Muscle of leg (tissue), 11 donors: Measurements from ENCODE around the gene CTAGE8. TPM values are rescaled to one million over a fixed set of nuclear protein-coding genes. Genes with fewer than 3 reads are reported as not detected.
"Not testable (repeated sequence)": the region's sequence is repeated elsewhere in the genome, so short reads cannot be mapped to it uniquely, and the experiment has no call there.

Source experiments
- DNase-seq: peaks from one replicate; pipeline ENCODE4 v3.0.0; 2013
- H3K27ac ChIP-seq: one replicate; pipeline ENCODE4 v1.5.1; 2013; ENCODE audit warnings: mild to moderate bottlenecking, low read length, control low read depth
- H3K27me3 ChIP-seq: one replicate; pipeline ENCODE4 v1.6.1; 2013; ENCODE audit warnings: low read length; ENCODE audit not compliant: control insufficient read depth, insufficient read depth
- H3K36me3 ChIP-seq: one replicate; pipeline ENCODE4 v1.6.1; 2013; ENCODE audit warnings: low read length; ENCODE audit not compliant: control insufficient read depth, insufficient read depth
- H3K4me1 ChIP-seq: one replicate; pipeline ENCODE4 v1.6.1; 2013; ENCODE audit warnings: low read length; ENCODE audit not compliant: control insufficient read depth, insufficient read depth
- H3K4me3 ChIP-seq: one replicate; pipeline ENCODE4 v1.5.1; 2013; ENCODE audit warnings: low read length, control low read depth
- H3K9me3 ChIP-seq: replicated peaks from 2 replicates; pipeline ENCODE4 v1.6.1; 2013; ENCODE audit warnings: low read depth, low read length; ENCODE audit not compliant: control insufficient read depth
- WGBS: methylation state at CpG from one replicate; pipeline ENCODE4 v1.1.5; 2013; ENCODE audit warnings: missing lambda C conversion rate; ENCODE audit not compliant: insufficient coverage; 5-methylcytosine and 5-hydroxymethylcytosine counted together
- polyA plus RNA-seq, 8 donors: library from polyadenylated mRNA; unstranded; fragments of 120-200 nt; gene quantifications; one replicate each; pipeline versions ENCODE4 v1.2.1 to v1.2.3, GENCODE V29; 2013; ENCODE audit warnings: inconsistent platforms in 1 of 8, low replicate concordance in 1 of 8; ENCODE audit not compliant: insufficient read length in 8 of 8, insufficient read depth in 1 of 8
- total RNA-seq: library from RNA; stranded (reverse); fragments of 120-200 nt; gene quantifications from one replicate; pipeline ENCODE4 v1.2.4, GENCODE V29; 2013

CTAGE8 gene
- total and polyA plus RNA-seq, 9 donors, result 0.24 to 2.1 (median 0.65) TPM; not detected in 2

GRCh38 chr7:144292384-144293161 lies 23.5 kb upstream of the CTAGE8 start:
- WGBS, result no CpG with 5 or more reads among the region's 14 CpGs
- DNase-seq, H3K4me3 ChIP-seq, H3K27me3 ChIP-seq, H3K4me1 ChIP-seq, H3K9me3 ChIP-seq, H3K27ac ChIP-seq, H3K36me3 ChIP-seq: not testable (repeated sequence)

- DNase-seq, H3K4me3 ChIP-seq: not testable (repeated sequence)
- whole genome bisulfite sequencing, result no CpG with 5 or more reads among the region's 4 CpGs
Measured at GRCh38 chr7:144291607-144292006, 22.5 kb upstream of the CTAGE8 start.

GRCh38 chr7:144287171-144287784 lies 18.2 kb upstream of the CTAGE8 start:
- not testable (repeated sequence) for H3K36me3 ChIP-seq, H3K9me3 ChIP-seq
- no CpG with 5 or more reads among the region's 3 CpGs for WGBS

More at GRCh38 chr7:144291607-144292006, 22.5 kb upstream of the CTAGE8 start:
- not testable (repeated sequence) for H3K4me1 ChIP-seq, H3K27ac ChIP-seq, H3K9me3 ChIP-seq, H3K27me3 ChIP-seq, H3K36me3 ChIP-seq

GRCh38 chr7:144283716-144284115 lies 14.6 kb upstream of the CTAGE8 start:
- H3K4me1 ChIP-seq, H3K36me3 ChIP-seq, H3K9me3 ChIP-seq, H3K4me3 ChIP-seq, DNase-seq, H3K27me3 ChIP-seq, H3K27ac ChIP-seq: not testable (repeated sequence)
- WGBS, result no CpG with 5 or more reads among the region's 6 CpGs

More at GRCh38 chr7:144287171-144287784, 18.2 kb upstream of the CTAGE8 start:
- H3K27me3 ChIP-seq, H3K4me3 ChIP-seq, DNase-seq, H3K27ac ChIP-seq, H3K4me1 ChIP-seq: not testable (repeated sequence)

- no CpG with 5 or more reads among the region's 4 CpGs for WGBS
- not testable (repeated sequence) for DNase-seq
Measured at GRCh38 chr7:144282490-144282889, 13.4 kb upstream of the CTAGE8 start.

GRCh38 chr7:144281981-144282380 lies 12.9 kb upstream of the CTAGE8 start:
- H3K27me3 ChIP-seq, DNase-seq, H3K36me3 ChIP-seq, H3K27ac ChIP-seq, H3K9me3 ChIP-seq, H3K4me1 ChIP-seq, H3K4me3 ChIP-seq: not testable (repeated sequence)
- no CpG with 5 or more reads among the region's 8 CpGs for WGBS

More at GRCh38 chr7:144282490-144282889, 13.4 kb upstream of the CTAGE8 start:
- H3K4me1 ChIP-seq, H3K27me3 ChIP-seq, H3K9me3 ChIP-seq, H3K4me3 ChIP-seq, H3K36me3 ChIP-seq, H3K27ac ChIP-seq: not testable (repeated sequence)

- not testable (repeated sequence) for H3K9me3 ChIP-seq, H3K36me3 ChIP-seq, H3K27ac ChIP-seq, H3K4me3 ChIP-seq, DNase-seq, H3K27me3 ChIP-seq, H3K4me1 ChIP-seq
- WGBS, result no CpG with 5 or more reads among the region's 6 CpGs
Measured at GRCh38 chr7:144280010-144280409, 10.9 kb upstream of the CTAGE8 start.

- not testable (repeated sequence) for H3K27me3 ChIP-seq, H3K27ac ChIP-seq, H3K36me3 ChIP-seq, DNase-seq, H3K4me3 ChIP-seq, H3K4me1 ChIP-seq, H3K9me3 ChIP-seq
- no CpG with 5 or more reads among the region's 6 CpGs for WGBS
Measured at GRCh38 chr7:144275281-144275680, 6.2 kb upstream of the CTAGE8 start.

- H3K36me3 ChIP-seq, H3K27ac ChIP-seq: not testable (repeated sequence)
- WGBS, result no CpG with 5 or more reads among the region's 7 CpGs
Measured at GRCh38 chr7:144264692-144265091, 4.4 kb downstream of the CTAGE8 start, which contains the start of gene OR2A7. Gene OR2A7 (minus strand): TSS chr7:144264792. CDS start chr7:144259628, 5,164 bp downstream.

GRCh38 chr7:144262128-144262527 lies 7.0 kb downstream of the CTAGE8 start:
- H3K4me1 ChIP-seq, H3K27ac ChIP-seq, DNase-seq, H3K27me3 ChIP-seq, H3K4me3 ChIP-seq, H3K36me3 ChIP-seq, H3K9me3 ChIP-seq: not testable (repeated sequence)
- no CpG with 5 or more reads among the region's 2 CpGs for WGBS

More at GRCh38 chr7:144264692-144265091, 4.4 kb downstream of the CTAGE8 start, which contains the start of gene OR2A7:
- not testable (repeated sequence) for H3K4me1 ChIP-seq, H3K9me3 ChIP-seq, H3K4me3 ChIP-seq, H3K27me3 ChIP-seq, DNase-seq
